ENCODE measurements around the gene SF3A2.

DNA sequence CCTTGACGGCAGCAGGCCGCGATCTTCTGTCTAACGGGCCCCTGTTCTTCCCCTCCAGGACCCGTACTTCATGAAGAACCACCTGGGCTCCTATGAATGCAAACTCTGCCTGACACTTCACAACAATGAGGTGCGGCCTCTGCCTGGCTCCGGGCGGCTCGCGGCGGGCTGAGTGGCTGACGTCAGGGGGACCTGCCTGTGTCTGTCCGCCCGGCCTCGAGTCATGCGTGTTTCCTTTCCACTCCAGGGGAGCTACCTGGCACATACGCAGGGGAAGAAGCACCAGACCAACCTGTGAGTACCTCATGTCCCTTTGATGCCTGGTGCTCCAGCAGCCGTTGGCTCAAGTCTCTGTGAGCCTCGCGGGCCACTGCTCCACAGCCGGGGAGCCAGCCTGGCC, 7.9 kb downstream of the SF3A2 start:
- TF ChIP-seq, protein P1, sequence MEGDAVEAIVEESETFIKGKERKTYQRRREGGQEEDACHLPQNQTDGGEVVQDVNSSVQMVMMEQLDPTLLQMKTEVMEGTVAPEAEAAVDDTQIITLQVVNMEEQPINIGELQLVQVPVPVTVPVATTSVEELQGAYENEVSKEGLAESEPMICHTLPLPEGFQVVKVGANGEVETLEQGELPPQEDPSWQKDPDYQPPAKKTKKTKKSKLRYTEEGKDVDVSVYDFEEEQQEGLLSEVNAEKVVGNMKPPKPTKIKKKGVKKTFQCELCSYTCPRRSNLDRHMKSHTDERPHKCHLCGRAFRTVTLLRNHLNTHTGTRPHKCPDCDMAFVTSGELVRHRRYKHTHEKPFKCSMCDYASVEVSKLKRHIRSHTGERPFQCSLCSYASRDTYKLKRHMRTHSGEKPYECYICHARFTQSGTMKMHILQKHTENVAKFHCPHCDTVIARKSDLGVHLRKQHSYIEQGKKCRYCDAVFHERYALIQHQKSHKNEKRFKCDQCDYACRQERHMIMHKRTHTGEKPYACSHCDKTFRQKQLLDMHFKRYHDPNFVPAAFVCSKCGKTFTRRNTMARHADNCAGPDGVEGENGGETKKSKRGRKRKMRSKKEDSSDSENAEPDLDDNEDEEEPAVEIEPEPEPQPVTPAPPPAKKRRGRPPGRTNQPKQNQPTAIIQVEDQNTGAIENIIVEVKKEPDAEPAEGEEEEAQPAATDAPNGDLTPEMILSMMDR (IDR thresholded peaks at IDR 0.05), result no peak
- no peak for TF ChIP-seq POLR2AphosphoS5 (IDR thresholded peaks at IDR 0.05)
- no peak for TF ChIP-seq POLR2A (IDR thresholded peaks at IDR 0.05)

Data from sigmoid colon (tissue), 4 donors.